Measurements from ENCODE around the gene PDLIM5.
"Not testable (repeated sequence)": the region's sequence is repeated elsewhere in the genome, so short reads cannot be mapped to it uniquely, and the experiment has no call there.

PDLIM5 gene

DNA sequence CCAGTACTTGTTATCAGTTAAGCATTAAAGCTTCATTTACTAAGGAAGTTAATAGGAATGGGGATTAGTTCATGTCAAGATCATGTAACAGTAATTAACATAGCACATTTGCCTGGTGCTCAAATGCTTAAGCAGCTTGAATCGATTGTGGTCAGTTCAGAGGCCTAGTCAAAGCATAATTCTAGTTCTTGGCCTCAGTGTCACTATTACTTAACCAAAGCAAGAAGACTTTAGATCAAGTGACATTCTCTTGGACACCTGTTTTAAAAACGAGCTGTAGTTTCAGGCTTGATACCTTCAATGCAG, 190.8 kb downstream of the PDLIM5 start:
- H3K27me3 ChIP-seq (ENCODE audit: control insufficient read depth in 1 of 2, insufficient read depth in 2 of 2, low read length in 2 of 2): no peaks in the 10 kb centered on the region
- H3K36me3 ChIP-seq (ENCODE audit: insufficient read depth, low read length): peaks cover 9% of the 10 kb centered on the region
- H3K4me3 ChIP-seq (ENCODE audit: low read depth in 1 of 2, low read length in 2 of 2): no peak overlapping the region
- no peaks in the 10 kb centered on the region for H3K4me1 ChIP-seq (ENCODE audit: insufficient read depth, low read length)
- H3K9me3 ChIP-seq (ENCODE audit: low read length): no peaks in the 10 kb centered on the region
- no peak overlapping the region for H3K27ac ChIP-seq (ENCODE audit: low read depth, low read length)
- H3K9ac ChIP-seq (ENCODE audit: low read length): no peak overlapping the region

DNA sequence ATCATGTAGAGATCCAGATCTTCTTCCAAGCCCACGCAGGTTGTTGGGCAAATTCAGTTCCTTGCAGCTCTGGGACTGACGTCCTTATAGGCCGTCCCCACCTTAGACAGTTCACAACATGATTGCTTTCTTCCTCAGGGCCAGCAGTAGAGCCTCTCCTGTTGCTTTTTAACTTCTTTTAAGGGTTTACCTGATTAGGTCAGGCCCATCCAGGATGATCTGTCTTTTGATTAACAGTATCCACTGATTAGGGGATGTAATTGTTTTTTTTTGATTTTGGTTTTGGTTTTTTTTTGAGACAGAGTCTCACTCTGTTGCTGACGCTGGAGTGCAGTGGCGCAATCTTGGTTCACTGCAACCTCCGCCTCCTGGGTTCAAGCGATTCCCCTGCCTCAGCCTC, 197.0 kb downstream of the PDLIM5 start:
- Histone ChIP-seq H3K27ac (ENCODE audit: low read depth, low read length) (no peak overlapping the region), H3K4me3 (ENCODE audit: low read depth in 1 of 2, low read length in 2 of 2) (no peak overlapping the region), H3K4me1 (ENCODE audit: insufficient read depth, low read length) (peaks cover 32% of the 10 kb centered on the region), H3K9me3 (ENCODE audit: low read length) (no peaks in the 10 kb centered on the region), H3K27me3 (ENCODE audit: control insufficient read depth in 1 of 2, insufficient read depth in 2 of 2, low read length in 2 of 2) (no peaks in the 10 kb centered on the region), H3K36me3 (ENCODE audit: insufficient read depth, low read length) (peaks cover 5% of the 10 kb centered on the region), H3K9ac (ENCODE audit: low read length) (no peak overlapping the region)

DNA sequence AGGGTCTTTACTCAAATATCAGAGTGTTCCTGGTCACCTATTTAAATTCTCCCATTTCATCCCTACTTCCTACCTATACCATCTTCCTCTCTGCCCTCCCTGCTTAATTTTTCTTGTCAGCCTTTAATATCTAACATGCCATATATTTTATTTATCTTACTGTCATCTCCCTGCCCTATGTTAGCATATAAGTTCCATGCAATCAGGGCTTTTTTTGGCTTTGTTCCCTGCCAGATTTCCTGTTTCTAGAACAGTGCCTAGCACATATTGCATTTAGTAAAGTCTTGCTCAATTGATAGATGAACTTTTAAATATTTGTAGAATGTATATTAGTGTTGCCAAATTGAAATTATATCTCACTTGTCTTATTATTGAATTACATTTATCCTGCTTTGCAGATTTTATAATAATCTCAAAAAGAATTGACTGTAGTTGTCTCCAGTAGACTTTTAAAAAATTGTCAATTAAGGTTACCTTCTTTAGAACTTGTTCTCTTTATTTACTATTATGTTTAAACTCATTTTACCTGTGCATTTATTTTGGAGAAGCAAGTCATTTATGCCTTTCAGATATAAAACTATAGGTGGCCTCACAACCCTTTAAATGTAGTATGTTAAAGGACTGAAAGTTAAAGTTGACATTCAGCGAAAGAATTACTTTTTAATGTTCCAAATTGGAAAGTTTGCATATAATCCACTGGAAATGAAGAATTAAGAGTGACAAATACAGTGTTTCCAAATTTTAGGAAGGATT, 197.8 kb downstream of the PDLIM5 start:
- Histone ChIP-seq H3K9me3 (ENCODE audit: low read length) (no peaks in the 10 kb centered on the region), H3K4me3 (ENCODE audit: low read depth in 1 of 2, low read length in 2 of 2) (no peak overlapping the region), H3K4me1 (ENCODE audit: insufficient read depth, low read length) (peaks cover 32% of the 10 kb centered on the region), H3K27ac (ENCODE audit: low read depth, low read length) (no peak overlapping the region), H3K27me3 (ENCODE audit: control insufficient read depth in 1 of 2, insufficient read depth in 2 of 2, low read length in 2 of 2) (no peaks in the 10 kb centered on the region), H3K9ac (ENCODE audit: low read length) (no peak overlapping the region), H3K36me3 (ENCODE audit: insufficient read depth, low read length) (peaks cover 5% of the 10 kb centered on the region)

DNA sequence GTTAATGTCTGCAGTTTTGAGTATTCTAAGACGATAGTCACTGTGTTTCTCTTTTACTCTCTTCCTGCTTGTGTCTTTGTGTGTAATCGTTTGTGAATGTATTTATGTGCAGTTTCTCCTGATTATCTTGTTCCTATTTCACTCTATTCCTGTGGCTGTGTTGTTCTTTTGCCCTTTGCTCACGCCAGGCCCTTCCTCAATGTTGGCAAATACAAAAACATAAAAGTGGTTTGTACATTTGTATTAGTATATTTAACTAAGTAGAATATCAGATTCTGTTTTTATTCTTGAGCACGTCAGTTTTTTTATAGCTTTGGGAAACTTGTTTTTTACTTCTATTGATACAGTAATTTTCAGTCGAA, 198.4 kb downstream of the PDLIM5 start:
- no peak overlapping the region for H3K4me3 ChIP-seq (ENCODE audit: low read depth in 1 of 2, low read length in 2 of 2)
- peaks cover 5% of the 10 kb centered on the region for H3K36me3 ChIP-seq (ENCODE audit: insufficient read depth, low read length)
- H3K9ac ChIP-seq (ENCODE audit: low read length): no peak overlapping the region
- peaks cover 32% of the 10 kb centered on the region for H3K4me1 ChIP-seq (ENCODE audit: insufficient read depth, low read length)
- H3K27me3 ChIP-seq (ENCODE audit: control insufficient read depth in 1 of 2, insufficient read depth in 2 of 2, low read length in 2 of 2): no peaks in the 10 kb centered on the region
- no peak overlapping the region for H3K27ac ChIP-seq (ENCODE audit: low read depth, low read length)
- no peaks in the 10 kb centered on the region for H3K9me3 ChIP-seq (ENCODE audit: low read length)

DNA sequence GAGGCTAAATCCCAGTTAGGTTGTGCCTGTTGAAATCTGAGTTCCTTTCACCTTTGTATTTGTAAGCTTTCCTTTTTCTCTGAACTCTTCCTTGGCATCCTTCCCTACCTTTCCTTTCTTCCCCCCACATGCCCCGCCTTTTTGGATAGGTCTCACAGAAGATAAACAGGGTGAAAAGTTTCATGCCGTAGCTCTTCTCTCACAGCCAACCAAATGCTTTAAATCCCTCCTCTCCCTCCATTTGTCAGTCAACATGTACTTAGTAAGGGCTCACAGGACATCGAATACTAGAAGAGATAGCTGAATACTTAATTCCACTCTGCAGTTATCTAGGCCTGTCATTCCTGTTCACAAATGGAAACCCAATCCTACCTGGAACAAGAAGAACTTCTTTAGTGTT, 198.9 kb downstream of the PDLIM5 start:
- no peaks in the 10 kb centered on the region for H3K9me3 ChIP-seq (ENCODE audit: low read length)
- H3K4me3 ChIP-seq (ENCODE audit: low read depth in 1 of 2, low read length in 2 of 2): no peak overlapping the region
- no peak overlapping the region for H3K27ac ChIP-seq (ENCODE audit: low read depth, low read length)
- no peak overlapping the region for H3K9ac ChIP-seq (ENCODE audit: low read length)
- peaks cover 32% of the 10 kb centered on the region for H3K4me1 ChIP-seq (ENCODE audit: insufficient read depth, low read length)
- peaks cover 5% of the 10 kb centered on the region for H3K36me3 ChIP-seq (ENCODE audit: insufficient read depth, low read length)
- H3K27me3 ChIP-seq (ENCODE audit: control insufficient read depth in 1 of 2, insufficient read depth in 2 of 2, low read length in 2 of 2): no peaks in the 10 kb centered on the region

DNA sequence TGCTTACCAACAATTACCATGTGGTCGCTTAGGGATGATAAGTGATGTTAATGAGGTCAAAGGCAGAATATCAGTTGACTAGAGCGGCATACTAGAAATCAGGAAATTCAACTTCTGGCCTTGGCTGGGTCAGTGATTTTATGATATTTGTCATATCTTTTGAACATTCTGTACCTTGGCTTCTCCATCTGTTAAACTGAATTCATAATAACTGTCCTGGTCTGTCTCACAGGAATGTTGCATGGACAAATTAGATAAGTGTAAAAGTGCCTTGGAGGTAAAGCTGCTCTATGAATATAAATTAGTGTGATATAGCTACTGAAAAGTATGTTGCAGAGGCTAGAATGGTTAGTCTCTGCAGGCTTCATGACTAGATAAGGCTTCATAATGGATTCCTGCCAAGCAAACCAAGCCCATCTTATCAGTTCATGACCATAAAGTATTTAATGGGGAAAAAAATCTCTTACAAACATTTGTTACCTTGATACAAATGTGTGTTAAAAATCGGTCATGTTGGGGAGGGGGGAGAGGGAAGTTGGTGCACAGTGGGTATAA, 201.4 kb downstream of the PDLIM5 start:
- Histone ChIP-seq H3K9ac (ENCODE audit: low read length) (no peak overlapping the region), H3K4me1 (ENCODE audit: insufficient read depth, low read length) (peaks cover 32% of the 10 kb centered on the region), H3K27ac (ENCODE audit: low read depth, low read length) (no peak overlapping the region), H3K36me3 (ENCODE audit: insufficient read depth, low read length) (peaks cover 9% of the 10 kb centered on the region), H3K4me3 (ENCODE audit: low read depth in 1 of 2, low read length in 2 of 2) (no peak overlapping the region), H3K27me3 (ENCODE audit: control insufficient read depth in 1 of 2, insufficient read depth in 2 of 2, low read length in 2 of 2) (no peaks in the 10 kb centered on the region), H3K9me3 (ENCODE audit: low read length) (no peaks in the 10 kb centered on the region)

DNA sequence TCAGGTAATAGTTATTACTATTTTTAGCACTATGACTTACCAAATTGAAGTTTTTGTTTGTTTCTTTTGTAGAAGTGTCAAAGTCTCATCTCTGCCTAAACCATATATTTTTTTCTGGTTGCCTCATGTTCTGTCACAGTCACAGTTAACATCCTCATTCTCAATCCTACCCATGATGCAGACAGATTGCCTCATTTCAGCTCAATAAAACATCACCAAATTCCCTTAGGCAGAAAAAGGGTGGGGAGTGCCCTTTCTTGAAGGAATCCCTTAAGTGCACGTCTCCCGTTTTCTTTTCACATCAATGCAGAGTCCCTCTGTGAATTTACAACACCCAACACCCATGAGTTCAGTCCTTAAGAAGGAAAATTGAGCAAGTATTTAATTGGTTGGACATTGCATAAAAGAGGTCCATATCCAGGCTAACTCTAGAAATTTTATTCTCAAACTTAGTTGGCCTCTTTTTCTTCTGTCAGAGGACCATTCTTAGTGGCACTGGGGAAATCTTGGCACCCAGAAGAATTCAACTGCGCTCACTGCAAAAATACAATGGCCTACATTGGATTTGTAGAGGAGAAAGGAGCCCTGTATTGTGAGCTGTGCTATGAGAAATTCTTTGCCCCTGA, 202.4 kb downstream of the PDLIM5 start:
- Histone ChIP-seq H3K9ac (ENCODE audit: low read length) (no peak overlapping the region), H3K36me3 (ENCODE audit: insufficient read depth, low read length) (peaks cover 13% of the 10 kb centered on the region), H3K9me3 (ENCODE audit: low read length) (no peaks in the 10 kb centered on the region), H3K27me3 (ENCODE audit: control insufficient read depth in 1 of 2, insufficient read depth in 2 of 2, low read length in 2 of 2) (no peaks in the 10 kb centered on the region), H3K4me1 (ENCODE audit: insufficient read depth, low read length) (peaks cover 32% of the 10 kb centered on the region), H3K4me3 (ENCODE audit: low read depth in 1 of 2, low read length in 2 of 2) (no peak overlapping the region), H3K27ac (ENCODE audit: low read depth, low read length) (no peak overlapping the region)

DNA sequence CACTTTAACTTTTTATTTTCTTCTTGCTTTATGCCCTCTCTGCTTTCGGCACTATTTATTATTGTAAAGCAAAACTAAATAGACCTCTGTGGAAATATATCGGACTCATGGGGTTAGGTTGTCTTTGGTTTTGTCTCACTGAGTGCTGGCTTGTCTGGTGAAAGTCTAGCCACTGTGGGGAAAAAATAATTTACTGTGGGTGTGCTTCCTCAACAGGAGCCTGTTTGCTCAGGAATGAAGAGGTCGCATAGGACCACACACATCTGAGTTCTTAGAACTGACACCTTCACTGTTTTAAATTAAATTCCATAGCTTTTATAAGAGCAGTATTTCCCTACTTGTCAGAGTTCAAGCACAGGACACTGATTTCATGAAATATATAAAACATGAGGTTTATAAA, 203.0 kb downstream of the PDLIM5 start:
- H3K36me3 ChIP-seq (ENCODE audit: insufficient read depth, low read length): peaks cover 13% of the 10 kb centered on the region
- H3K4me1 ChIP-seq (ENCODE audit: insufficient read depth, low read length): peaks cover 28% of the 10 kb centered on the region
- no peak overlapping the region for H3K27ac ChIP-seq (ENCODE audit: low read depth, low read length)
- no peaks in the 10 kb centered on the region for H3K9me3 ChIP-seq (ENCODE audit: low read length)
- no peaks in the 10 kb centered on the region for H3K27me3 ChIP-seq (ENCODE audit: control insufficient read depth in 1 of 2, insufficient read depth in 2 of 2, low read length in 2 of 2)
- no peak overlapping the region for H3K4me3 ChIP-seq (ENCODE audit: low read depth in 1 of 2, low read length in 2 of 2)
- no peak overlapping the region for H3K9ac ChIP-seq (ENCODE audit: low read length)

DNA sequence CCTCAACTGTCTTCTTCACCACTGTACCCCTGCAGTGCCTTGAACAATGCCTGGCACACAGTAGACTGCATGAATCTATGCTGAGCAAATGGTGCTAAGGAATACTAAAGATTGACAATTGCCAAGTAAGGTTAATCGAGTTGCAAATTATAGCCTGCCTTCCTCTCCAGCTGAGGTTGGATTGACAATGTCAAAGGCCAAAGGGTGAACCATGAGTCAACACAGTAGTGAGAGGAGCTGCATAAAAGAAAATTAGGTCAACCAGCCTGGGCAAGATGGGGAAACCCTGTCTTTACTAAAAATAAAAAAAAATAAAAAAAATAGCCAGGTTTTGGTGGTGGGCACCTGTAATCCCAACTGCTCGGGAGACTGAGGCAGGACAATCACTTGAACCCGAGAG, 208.9 kb downstream of the PDLIM5 start:
- H3K27ac ChIP-seq (ENCODE audit: low read depth, low read length): no peak overlapping the region
- peaks cover 22% of the 10 kb centered on the region for H3K36me3 ChIP-seq (ENCODE audit: insufficient read depth, low read length)
- H3K9ac ChIP-seq (ENCODE audit: low read length): no peak overlapping the region

DNA sequence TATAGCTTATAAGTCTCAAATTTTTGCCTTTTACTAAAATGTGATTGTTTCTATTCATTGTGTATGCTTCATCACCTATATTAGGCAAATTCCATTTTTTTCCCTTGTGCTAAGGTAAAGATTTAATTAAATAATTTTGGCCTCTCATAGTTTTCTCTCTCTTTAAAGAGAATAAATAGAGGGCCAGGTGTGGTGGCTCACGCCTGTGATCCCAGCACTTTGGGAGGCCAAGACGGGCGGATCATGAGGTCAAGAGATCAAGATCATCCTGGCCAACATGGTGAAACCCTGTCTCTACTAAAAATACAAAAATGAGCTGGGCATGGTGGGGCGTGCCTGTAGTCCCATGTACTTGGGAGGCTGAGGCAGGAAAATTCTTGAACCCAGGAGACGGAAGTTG, 213.3 kb downstream of the PDLIM5 start:
- not testable (repeated sequence) for H3K27ac ChIP-seq (ENCODE audit: low read depth, low read length); H3K4me1 ChIP-seq (ENCODE audit: insufficient read depth, low read length); H3K4me3 ChIP-seq (ENCODE audit: low read depth in 1 of 2, low read length in 2 of 2); H3K9ac ChIP-seq (ENCODE audit: low read length); H3K9me3 ChIP-seq (ENCODE audit: low read length); H3K36me3 ChIP-seq (ENCODE audit: insufficient read depth, low read length); H3K27me3 ChIP-seq (ENCODE audit: control insufficient read depth in 1 of 2, insufficient read depth in 2 of 2, low read length in 2 of 2)

More for the DNA sequence above, 208.9 kb downstream of the PDLIM5 start:
- H3K4me1 ChIP-seq (ENCODE audit: insufficient read depth, low read length): no peaks in the 10 kb centered on the region
- H3K27me3 ChIP-seq (ENCODE audit: control insufficient read depth in 1 of 2, insufficient read depth in 2 of 2, low read length in 2 of 2): no peaks in the 10 kb centered on the region
- no peaks in the 10 kb centered on the region for H3K9me3 ChIP-seq (ENCODE audit: low read length)
- H3K4me3 ChIP-seq (ENCODE audit: low read depth in 1 of 2, low read length in 2 of 2): no peak overlapping the region

DNA sequence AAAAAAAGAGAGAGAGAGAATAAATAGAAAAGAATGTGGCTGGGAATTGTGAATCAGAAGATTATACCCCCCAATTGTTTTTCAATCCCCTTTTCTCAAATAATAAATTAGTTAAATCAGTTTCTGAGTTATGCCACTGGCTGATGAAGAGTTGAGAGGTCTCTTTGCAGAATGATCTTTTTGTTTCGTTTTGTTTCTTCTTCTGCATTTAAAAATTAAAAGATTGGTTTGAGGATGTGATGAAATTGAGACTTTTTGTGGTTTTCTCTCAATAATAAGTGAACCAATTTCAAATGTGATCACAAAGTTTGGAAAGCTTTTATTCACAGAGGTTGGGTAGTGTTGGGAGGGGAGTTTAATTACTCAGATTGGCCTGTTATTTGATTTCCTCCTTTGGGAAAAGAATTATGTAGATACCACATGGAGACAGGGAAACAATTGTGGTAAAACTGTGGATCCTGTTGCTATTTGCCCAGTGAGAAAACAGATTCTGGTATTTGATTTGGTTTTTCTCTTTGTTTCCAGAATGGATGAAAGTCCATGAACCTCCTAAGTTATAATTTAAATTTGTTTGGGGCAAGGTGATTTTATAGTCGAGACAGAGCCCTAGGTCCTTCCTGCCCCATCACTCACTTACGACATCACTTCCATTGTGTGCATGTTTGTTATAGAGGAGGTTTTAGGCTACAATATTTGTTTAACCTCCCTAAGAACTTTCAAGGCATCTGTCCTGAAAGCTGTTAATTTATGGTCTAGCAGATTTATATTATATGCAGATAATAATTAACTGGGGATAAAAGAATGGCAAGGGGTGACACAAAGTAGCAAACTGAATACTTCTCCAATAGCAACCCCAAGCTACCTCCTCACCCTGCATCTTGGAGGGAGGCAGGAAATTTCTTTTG, 214.0 kb downstream of the PDLIM5 start:
- Histone ChIP-seq H3K4me1 (ENCODE audit: insufficient read depth, low read length) (no peaks in the 10 kb centered on the region), H3K27ac (ENCODE audit: low read depth, low read length) (no peak overlapping the region), H3K9ac (ENCODE audit: low read length) (no peak overlapping the region), H3K36me3 (ENCODE audit: insufficient read depth, low read length) (peaks cover 9% of the 10 kb centered on the region), H3K27me3 (ENCODE audit: control insufficient read depth in 1 of 2, insufficient read depth in 2 of 2, low read length in 2 of 2) (no peaks in the 10 kb centered on the region), H3K4me3 (ENCODE audit: low read depth in 1 of 2, low read length in 2 of 2) (no peak overlapping the region), H3K9me3 (ENCODE audit: low read length) (no peaks in the 10 kb centered on the region)
